Activated T-cell treated with anti-CD3 and anti-CD28 coated beads, Interleukin-2, amount 50 U/mL, for 24 hours (primary cell): ENCODE data around the gene CACNA2D3.

Source experiments
- DNase-seq: peaks from one replicate; pipeline ENCODE4 v3.0.0-alpha.2; 2020
- H3K27ac Mint-ChIP-seq: 2 replicates; pipeline ENCODE4 v1.8.0; 2020; ENCODE audit warnings: mild to moderate bottlenecking, mixed read lengths
- H3K27me3 Mint-ChIP-seq: 2 replicates; pipeline ENCODE4 v1.8.0; 2020; ENCODE audit warnings: mixed read lengths
- H3K36me3 Mint-ChIP-seq: 2 replicates; pipeline ENCODE4 v1.8.0; 2020; ENCODE audit warnings: low read depth, mixed read lengths
- H3K4me1 Mint-ChIP-seq: 2 replicates; pipeline ENCODE4 v1.8.0; 2020; ENCODE audit warnings: low read depth, mixed read lengths
- H3K4me3 Mint-ChIP-seq: 2 replicates; pipeline ENCODE4 v1.8.0; 2020; ENCODE audit warnings: mild to moderate bottlenecking, moderate library complexity, mixed read lengths
- H3K9me3 Mint-ChIP-seq: 2 replicates; pipeline ENCODE4 v1.8.0; 2020; ENCODE audit warnings: mixed read lengths

Gene CACNA2D3

GRCh38 chr3:54713031-54713430 lies 590.7 kb downstream of the CACNA2D3 start:
- Mint-ChIP-seq H3K36me3 (no peaks in the 10 kb centered on the region), H3K9me3 (peaks cover 4% of the 10 kb centered on the region), H3K4me3 (no peak overlapping the region), H3K4me1 (no peaks in the 10 kb centered on the region), H3K27me3 (no peaks in the 10 kb centered on the region), H3K27ac (no peak overlapping the region)
- no peak for DNase-seq

- Mint-ChIP-seq H3K4me1 (no peaks in the 10 kb centered on the region), H3K4me3 (no peak overlapping the region)
Observed at GRCh38 chr3:54713455-54713854, 591.1 kb downstream of the CACNA2D3 start.

DNA sequence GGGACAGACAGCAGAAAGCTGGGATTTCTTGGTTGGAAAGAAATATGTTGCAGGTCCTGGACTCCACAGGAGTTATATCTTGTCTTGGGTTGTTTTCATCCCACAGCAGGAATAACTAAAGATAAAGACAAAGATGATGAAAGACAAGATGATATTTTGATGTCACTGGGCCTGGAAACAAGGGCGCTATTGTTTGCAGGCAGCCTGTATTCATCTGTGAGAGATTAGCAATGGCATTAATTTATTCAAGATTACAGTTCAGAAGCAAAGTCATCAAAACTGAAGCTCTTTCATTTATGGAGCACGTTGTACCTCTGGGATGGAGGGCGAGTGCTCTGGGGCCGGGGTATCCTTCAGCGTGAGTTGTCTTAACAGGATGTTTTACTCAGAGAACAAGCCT lies 591.7 kb downstream of the CACNA2D3 start:
- no peaks in the 10 kb centered on the region for H3K4me1 Mint-ChIP-seq
- H3K9me3 Mint-ChIP-seq: peaks cover 4% of the 10 kb centered on the region
- DNase-seq: no peak
- no peak overlapping the region for H3K27ac Mint-ChIP-seq
- no peak overlapping the region for H3K4me3 Mint-ChIP-seq
- H3K27me3 Mint-ChIP-seq: no peaks in the 10 kb centered on the region
- no peaks in the 10 kb centered on the region for H3K36me3 Mint-ChIP-seq

More at GRCh38 chr3:54713455-54713854, 591.1 kb downstream of the CACNA2D3 start:
- Mint-ChIP-seq H3K27me3 (no peaks in the 10 kb centered on the region), H3K9me3 (peaks cover 4% of the 10 kb centered on the region), H3K36me3 (no peaks in the 10 kb centered on the region), H3K27ac (no peak overlapping the region)
- DNase-seq: no peak

DNA sequence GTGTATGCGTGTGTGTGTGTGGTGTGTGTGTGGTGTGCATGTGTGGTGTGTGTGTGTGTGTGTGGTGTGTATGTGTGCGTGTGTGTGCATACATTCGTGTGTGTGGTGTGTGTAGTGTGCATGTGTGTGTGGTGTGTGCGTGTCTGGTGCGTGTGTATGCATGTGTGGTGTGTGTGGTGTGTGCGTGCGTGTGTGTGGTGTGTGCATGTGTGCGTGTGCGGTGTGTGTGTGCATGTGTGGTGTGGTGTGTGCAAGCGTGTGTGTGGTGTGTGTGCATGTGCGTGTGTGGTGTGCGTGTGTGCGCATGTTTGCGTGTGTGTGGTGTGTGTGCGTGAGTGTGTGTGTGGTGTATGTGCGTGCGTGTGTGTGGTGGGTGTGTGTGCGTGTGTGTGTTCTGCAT lies 595.2 kb downstream of the CACNA2D3 start:
- H3K27me3 Mint-ChIP-seq: no peaks in the 10 kb centered on the region
- no peak for DNase-seq
- peaks cover 6% of the 10 kb centered on the region for H3K9me3 Mint-ChIP-seq
- H3K4me3 Mint-ChIP-seq: no peak overlapping the region
- no peaks in the 10 kb centered on the region for H3K4me1 Mint-ChIP-seq
- H3K27ac Mint-ChIP-seq: no peak overlapping the region
- no peaks in the 10 kb centered on the region for H3K36me3 Mint-ChIP-seq

DNA sequence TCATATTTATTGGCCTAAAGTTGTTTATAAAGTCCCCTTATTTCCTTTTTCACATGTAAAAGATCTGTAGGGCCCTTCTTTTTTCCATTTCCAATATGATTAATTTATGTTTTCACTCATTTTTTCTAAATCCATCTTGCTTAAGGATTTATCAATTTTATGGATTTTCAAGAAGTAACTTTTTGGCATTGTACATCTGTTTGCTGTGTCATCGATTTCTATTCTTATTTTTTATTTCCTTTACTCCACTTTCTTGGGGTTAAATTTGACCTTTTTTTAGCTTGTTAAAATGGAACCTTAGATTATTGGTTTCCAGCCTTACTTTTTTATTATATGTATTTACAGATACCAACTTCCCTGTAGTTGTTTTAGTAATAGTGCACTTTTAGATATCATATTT lies 597.6 kb downstream of the CACNA2D3 start:
- Mint-ChIP-seq H3K27me3 (no peaks in the 10 kb centered on the region), H3K36me3 (no peaks in the 10 kb centered on the region), H3K9me3 (peaks cover 15% of the 10 kb centered on the region), H3K4me1 (no peaks in the 10 kb centered on the region), H3K4me3 (no peak overlapping the region), H3K27ac (no peak overlapping the region)
- DNase-seq: no peak

- Mint-ChIP-seq H3K9me3 (peaks cover 14% of the 10 kb centered on the region), H3K4me3 (no peak overlapping the region), H3K27me3 (no peaks in the 10 kb centered on the region), H3K4me1 (no peaks in the 10 kb centered on the region), H3K36me3 (no peaks in the 10 kb centered on the region), H3K27ac (no peak overlapping the region)
- DNase-seq: no peak
Observed at GRCh38 chr3:54720604-54721003, 598.3 kb downstream of the CACNA2D3 start.

GRCh38 chr3:54731732-54732445 lies 609.5 kb downstream of the CACNA2D3 start:
- no peak for DNase-seq
- Mint-ChIP-seq H3K27ac (no peak overlapping the region), H3K4me1 (no peaks in the 10 kb centered on the region), H3K27me3 (no peaks in the 10 kb centered on the region), H3K9me3 (peaks cover 7% of the 10 kb centered on the region), H3K36me3 (no peaks in the 10 kb centered on the region), H3K4me3 (no peak overlapping the region)

DNA sequence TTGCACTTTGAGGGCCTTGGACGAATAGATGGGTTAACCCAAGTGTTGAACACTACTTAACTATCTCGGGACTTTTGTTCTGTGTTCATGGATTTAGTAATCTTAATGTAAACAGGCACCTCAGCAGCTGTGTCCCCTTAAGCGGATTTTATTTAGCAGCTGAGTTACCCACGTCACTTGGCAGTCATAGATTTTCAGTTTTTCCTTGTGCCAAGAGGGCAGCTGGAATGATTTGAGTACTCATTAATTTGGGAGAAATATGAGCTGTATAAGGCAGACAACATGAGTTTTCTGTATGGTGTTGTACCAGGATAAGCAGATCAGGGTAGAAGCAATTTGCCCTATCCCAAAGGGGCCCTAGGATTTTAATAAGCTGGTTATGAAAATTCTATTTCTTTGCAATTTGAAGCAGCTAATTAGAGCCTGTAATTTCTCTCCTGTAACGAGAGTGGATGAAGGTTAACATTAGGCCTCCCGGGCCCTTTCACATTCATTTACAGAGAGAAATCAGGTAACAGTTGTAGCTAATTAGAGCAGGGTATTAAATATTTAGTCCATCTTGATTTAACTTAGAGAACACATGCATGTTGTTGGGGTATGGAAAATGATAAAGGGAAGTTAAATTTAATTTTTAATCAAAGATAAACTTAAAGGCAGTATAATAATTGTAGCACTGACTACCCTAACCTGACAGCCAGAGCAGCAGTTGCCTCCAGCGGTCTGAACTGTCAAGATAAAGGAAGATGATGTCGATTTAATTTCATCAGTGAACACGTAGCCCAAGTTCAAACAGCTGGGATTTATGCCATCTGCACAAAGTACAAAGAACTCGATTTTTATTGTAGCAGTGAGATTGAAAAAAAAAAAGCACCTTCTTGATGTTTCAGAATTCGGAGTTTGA lies 611.0 kb downstream of the CACNA2D3 start:
- no peaks in the 10 kb centered on the region for H3K27me3 Mint-ChIP-seq
- no peak overlapping the region for H3K4me3 Mint-ChIP-seq
- H3K9me3 Mint-ChIP-seq: peaks cover 4% of the 10 kb centered on the region
- H3K27ac Mint-ChIP-seq: no peak overlapping the region
- H3K4me1 Mint-ChIP-seq: no peaks in the 10 kb centered on the region
- DNase-seq: no peak
- no peaks in the 10 kb centered on the region for H3K36me3 Mint-ChIP-seq

DNA sequence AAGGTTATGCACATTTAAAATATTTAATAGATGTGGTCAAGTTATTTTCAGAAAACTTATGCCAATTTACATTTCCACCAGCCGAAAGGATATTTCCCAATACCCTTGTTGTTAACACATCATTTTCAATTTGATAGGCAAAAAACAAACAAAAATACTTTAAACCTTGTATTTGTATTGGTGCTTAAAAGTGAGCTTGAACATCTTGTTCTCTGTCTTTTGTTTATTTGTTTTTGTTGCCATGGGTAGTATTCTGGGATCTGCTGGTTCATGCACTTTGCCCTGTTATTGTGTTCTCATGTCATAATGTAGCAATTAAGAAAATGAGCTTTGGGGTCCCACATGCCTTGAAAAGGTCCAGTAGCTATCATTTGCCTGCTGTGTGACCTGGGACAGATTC lies 614.1 kb downstream of the CACNA2D3 start:
- peaks cover 2% of the 10 kb centered on the region for H3K9me3 Mint-ChIP-seq
- no peak overlapping the region for H3K27ac Mint-ChIP-seq
- H3K36me3 Mint-ChIP-seq: no peaks in the 10 kb centered on the region
- no peaks in the 10 kb centered on the region for H3K27me3 Mint-ChIP-seq
- H3K4me1 Mint-ChIP-seq: no peaks in the 10 kb centered on the region
- no peak overlapping the region for H3K4me3 Mint-ChIP-seq
- DNase-seq: no peak

- Mint-ChIP-seq H3K9me3 (peaks cover 6% of the 10 kb centered on the region), H3K4me1 (no peaks in the 10 kb centered on the region), H3K27me3 (no peaks in the 10 kb centered on the region), H3K27ac (no peak overlapping the region), H3K4me3 (no peak overlapping the region), H3K36me3 (no peaks in the 10 kb centered on the region)
- no peak for DNase-seq
Observed at GRCh38 chr3:54743755-54744154, 621.4 kb downstream of the CACNA2D3 start.

- no peaks in the 10 kb centered on the region for H3K36me3 Mint-ChIP-seq
Observed at GRCh38 chr3:54744291-54744690, 621.9 kb downstream of the CACNA2D3 start.

GRCh38 chr3:54745843-54746242 lies 623.5 kb downstream of the CACNA2D3 start:
- Mint-ChIP-seq H3K9me3 (peaks cover 6% of the 10 kb centered on the region), H3K27ac (no peak overlapping the region), H3K27me3 (no peaks in the 10 kb centered on the region), H3K4me1 (no peaks in the 10 kb centered on the region), H3K36me3 (no peaks in the 10 kb centered on the region), H3K4me3 (no peak overlapping the region)
- no peak for DNase-seq

More at GRCh38 chr3:54744291-54744690, 621.9 kb downstream of the CACNA2D3 start:
- Mint-ChIP-seq H3K27me3 (no peaks in the 10 kb centered on the region), H3K4me3 (no peak overlapping the region), H3K9me3 (peaks cover 6% of the 10 kb centered on the region), H3K4me1 (no peaks in the 10 kb centered on the region), H3K27ac (no peak overlapping the region)
- no peak for DNase-seq

GRCh38 chr3:54746722-54747121 lies 624.4 kb downstream of the CACNA2D3 start:
- Mint-ChIP-seq H3K4me3 (no peak overlapping the region), H3K27ac (no peak overlapping the region), H3K27me3 (no peaks in the 10 kb centered on the region), H3K36me3 (no peaks in the 10 kb centered on the region), H3K9me3 (peaks cover 12% of the 10 kb centered on the region), H3K4me1 (no peaks in the 10 kb centered on the region)
- DNase-seq: no peak

GRCh38 chr3:54755756-54756155 lies 633.4 kb downstream of the CACNA2D3 start:
- Mint-ChIP-seq H3K4me1 (no peaks in the 10 kb centered on the region), H3K36me3 (no peaks in the 10 kb centered on the region), H3K27me3 (no peaks in the 10 kb centered on the region), H3K9me3 (peaks cover 14% of the 10 kb centered on the region), H3K4me3 (no peak overlapping the region), H3K27ac (no peak overlapping the region)
- no peak for DNase-seq

DNA sequence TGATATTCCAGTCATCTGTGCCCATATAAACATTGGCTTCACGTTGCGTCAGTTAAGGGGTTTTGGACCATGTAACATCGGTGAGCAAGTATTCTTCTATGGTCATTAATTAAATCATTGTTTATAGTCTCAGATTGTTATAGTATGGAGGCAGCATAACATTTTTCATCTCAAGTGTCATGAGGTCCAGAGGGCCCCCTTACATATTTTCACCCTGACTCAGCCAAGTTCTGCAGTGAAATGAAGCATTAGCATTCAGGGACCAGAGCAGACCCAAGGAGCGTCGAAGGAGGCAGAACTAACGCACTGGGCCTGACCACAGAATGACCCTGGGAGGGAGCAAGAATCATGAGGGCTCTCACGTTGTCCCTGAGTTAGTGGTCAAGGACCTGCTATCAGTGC lies 634.0 kb downstream of the CACNA2D3 start:
- Mint-ChIP-seq H3K27me3 (no peaks in the 10 kb centered on the region), H3K9me3 (peaks cover 11% of the 10 kb centered on the region), H3K36me3 (no peaks in the 10 kb centered on the region), H3K4me1 (no peaks in the 10 kb centered on the region), H3K4me3 (no peak overlapping the region), H3K27ac (no peak overlapping the region)
- no peak for DNase-seq
